ENCODE data around the gene TUBA3C.
"Not testable (repeated sequence)": the region's sequence is repeated elsewhere in the genome, so short reads cannot be mapped to it uniquely, and the experiment has no call there.

The TUBA3C gene

GRCh38 chr13:19181621-19182485, at the start of gene TUBA3C:
TSS of gene TUBA3C (minus strand) at chr13:19181824. CDS start at chr13:19181747, 77 bp downstream.
- DNase-seq = no peak

- not testable (repeated sequence) for DNase-seq
Measured at GRCh38 chr13:19207413-19207812, 25.8 kb upstream of the TUBA3C start.

- DNase-seq = not testable (repeated sequence)
Measured at GRCh38 chr13:19192622-19193021, 11.0 kb upstream of the TUBA3C start.

- DNase-seq = not testable (repeated sequence)
Measured at GRCh38 chr13:19189911-19190310, 8.3 kb upstream of the TUBA3C start.

- not testable (repeated sequence) for DNase-seq
Measured at GRCh38 chr13:19189368-19189767, 7.7 kb upstream of the TUBA3C start.

GRCh38 chr13:19185865-19186645, 4.4 kb upstream of the TUBA3C start:
- DNase-seq = no peak

GRCh38 chr13:19185086-19185864, 3.7 kb upstream of the TUBA3C start:
- no peak for DNase-seq

- no peak for DNase-seq
Measured at GRCh38 chr13:19184176-19184575, 2.6 kb upstream of the TUBA3C start.

GRCh38 chr13:19183676-19184075, 2.1 kb upstream of the TUBA3C start:
- no peak for DNase-seq

GRCh38 chr13:19182536-19182935, 912 bp upstream of the TUBA3C start:
- DNase-seq = no peak

GRCh38 chr13:19181021-19181620, 503 bp downstream of the TUBA3C start:
- DNase-seq = no peak

GRCh38 chr13:19179916-19180315, 1.7 kb downstream of the TUBA3C start:
- DNase-seq = no peak

GRCh38 chr13:19178901-19179593, 2.6 kb downstream of the TUBA3C start:
- DNase-seq = no peak

GRCh38 chr13:19176981-19177776, 4.4 kb downstream of the TUBA3C start:
- not testable (repeated sequence) for DNase-seq

- DNase-seq = no peak
Measured at GRCh38 chr13:19173752-19174151, 7.9 kb downstream of the TUBA3C start.

- DNase-seq = no peak
Measured at GRCh38 chr13:19172647-19173030, 9.0 kb downstream of the TUBA3C start.

- no peak for DNase-seq
Measured at GRCh38 chr13:19172007-19172646, 9.5 kb downstream of the TUBA3C start.

GRCh38 chr13:19171563-19171962, 10.1 kb downstream of the TUBA3C start:
- DNase-seq = no peak

GRCh38 chr13:19169991-19170390, 11.6 kb downstream of the TUBA3C start:
- DNase-seq = no peak

- DNase-seq = no peak
Measured at GRCh38 chr13:19169496-19169895, 12.1 kb downstream of the TUBA3C start.

- no peak for DNase-seq
Measured at GRCh38 chr13:19161308-19161707, 20.3 kb downstream of the TUBA3C start.
